ENCODE results near the gene TBX2.

- TF ChIP-seq CTCF (conservative IDR thresholded peaks at IDR 0.05; ENCODE audit: low read depth, low read length): no peak
- TF ChIP-seq EZH2 (IDR thresholded peaks at IDR 0.05; ENCODE audit: borderline replicate concordance, low read depth, low read length, poor library complexity, severe bottlenecking): no peak
Observed at GRCh38 chr17:61414936-61415251, 15.3 kb downstream of the TBX2 start.

Measured in A673 (cell line).